ENCODE measurements around the gene ACSF3.
A peak's percentile ranks its signal among the peaks of the same experiment; 100 is the strongest.

The ACSF3 gene

GRCh38 chr16:89058812-89059211 lies 34.8 kb upstream of the ACSF3 start:
- Histone ChIP-seq H3K27ac (ENCODE audit: low read depth, low read length, poor library complexity, severe bottlenecking) (no peak overlapping the region), H2AFZ (ENCODE audit: low read length) (no peak overlapping the region), H3K27me3 (ENCODE audit: insufficient read depth, low read length) (no peaks in the 10 kb centered on the region), H3K9ac (ENCODE audit: low read length) (no peak overlapping the region), H4K20me1 (ENCODE audit: insufficient read depth, low read length) (no peaks in the 10 kb centered on the region), H3K4me1 (ENCODE audit: insufficient read depth, low read length, severe bottlenecking) (peaks cover 41% of the 10 kb centered on the region), H3K9me2 (ENCODE audit: low read depth, low read length) (no peaks in the 10 kb centered on the region), H3K36me3 (ENCODE audit: insufficient read depth, low read length) (no peaks in the 10 kb centered on the region), H3K4me3 (ENCODE audit: low read depth, low read length, poor library complexity, severe bottlenecking) (no peak overlapping the region), H3K79me2 (ENCODE audit: insufficient read depth, low read length) (no peaks in the 10 kb centered on the region), H3K9me3 (ENCODE audit: low read length) (no peaks in the 10 kb centered on the region), H3K4me2 (ENCODE audit: low read length) (no peak overlapping the region), H3F3A (ENCODE audit: insufficient read depth, low read length) (no peaks in the 10 kb centered on the region)
- TF ChIP-seq EZH2 (IDR thresholded peaks at IDR 0.05; ENCODE audit: borderline replicate concordance, low read length) = no peak

DNA sequence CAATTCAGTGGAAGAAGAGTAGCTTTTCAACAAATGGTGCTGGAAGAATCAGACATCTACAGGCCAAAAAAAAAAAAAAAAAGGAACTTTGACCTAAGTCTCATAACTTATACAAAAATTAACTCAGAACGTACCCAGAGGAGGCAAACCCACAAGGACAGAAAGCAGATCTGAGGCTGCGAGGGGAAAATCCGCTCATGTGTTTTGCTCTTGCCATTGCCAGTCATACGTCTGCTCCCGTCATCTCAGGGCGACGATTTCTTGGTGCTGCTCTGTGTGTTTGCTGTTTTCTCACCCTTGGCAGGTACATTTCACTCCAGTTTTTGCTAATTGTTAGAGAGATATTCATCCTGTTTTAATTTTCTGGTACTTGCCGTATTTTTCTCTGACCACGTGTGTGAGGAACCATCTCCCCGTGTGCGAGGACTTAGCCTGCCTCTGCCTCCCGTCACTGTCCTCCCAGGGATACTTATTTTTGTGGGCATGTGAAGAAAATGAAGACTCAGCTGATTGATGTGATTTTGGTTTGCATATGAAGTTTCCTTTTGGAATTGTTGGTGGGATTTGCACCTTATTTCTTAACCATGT lies 33.4 kb upstream of the ACSF3 start:
- Histone ChIP-seq H3F3A (ENCODE audit: insufficient read depth, low read length) (no peaks in the 10 kb centered on the region), H3K27ac (ENCODE audit: low read depth, low read length, poor library complexity, severe bottlenecking) (peak overlapping the region; percentile 71), H3K9me3 (ENCODE audit: low read length) (no peaks in the 10 kb centered on the region), H3K36me3 (ENCODE audit: insufficient read depth, low read length) (no peaks in the 10 kb centered on the region), H3K4me2 (ENCODE audit: low read length) (peak overlapping the region; percentile 62), H3K9me2 (ENCODE audit: low read depth, low read length) (no peaks in the 10 kb centered on the region), H3K79me2 (ENCODE audit: insufficient read depth, low read length) (no peaks in the 10 kb centered on the region), H3K4me1 (ENCODE audit: insufficient read depth, low read length, severe bottlenecking) (peaks cover 56% of the 10 kb centered on the region), H2AFZ (ENCODE audit: low read length) (no peak overlapping the region), H3K4me3 (ENCODE audit: low read depth, low read length, poor library complexity, severe bottlenecking) (peak overlapping the region; percentile 41), H3K9ac (ENCODE audit: low read length) (peak overlapping the region; percentile 34), H4K20me1 (ENCODE audit: insufficient read depth, low read length) (no peaks in the 10 kb centered on the region), H3K27me3 (ENCODE audit: insufficient read depth, low read length) (no peaks in the 10 kb centered on the region)
- TF ChIP-seq, protein P1, sequence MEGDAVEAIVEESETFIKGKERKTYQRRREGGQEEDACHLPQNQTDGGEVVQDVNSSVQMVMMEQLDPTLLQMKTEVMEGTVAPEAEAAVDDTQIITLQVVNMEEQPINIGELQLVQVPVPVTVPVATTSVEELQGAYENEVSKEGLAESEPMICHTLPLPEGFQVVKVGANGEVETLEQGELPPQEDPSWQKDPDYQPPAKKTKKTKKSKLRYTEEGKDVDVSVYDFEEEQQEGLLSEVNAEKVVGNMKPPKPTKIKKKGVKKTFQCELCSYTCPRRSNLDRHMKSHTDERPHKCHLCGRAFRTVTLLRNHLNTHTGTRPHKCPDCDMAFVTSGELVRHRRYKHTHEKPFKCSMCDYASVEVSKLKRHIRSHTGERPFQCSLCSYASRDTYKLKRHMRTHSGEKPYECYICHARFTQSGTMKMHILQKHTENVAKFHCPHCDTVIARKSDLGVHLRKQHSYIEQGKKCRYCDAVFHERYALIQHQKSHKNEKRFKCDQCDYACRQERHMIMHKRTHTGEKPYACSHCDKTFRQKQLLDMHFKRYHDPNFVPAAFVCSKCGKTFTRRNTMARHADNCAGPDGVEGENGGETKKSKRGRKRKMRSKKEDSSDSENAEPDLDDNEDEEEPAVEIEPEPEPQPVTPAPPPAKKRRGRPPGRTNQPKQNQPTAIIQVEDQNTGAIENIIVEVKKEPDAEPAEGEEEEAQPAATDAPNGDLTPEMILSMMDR (IDR thresholded peaks at IDR 0.05; ENCODE audit: low read length) = no peak
- TF ChIP-seq EZH2 (IDR thresholded peaks at IDR 0.05; ENCODE audit: borderline replicate concordance, low read length) = no peak

DNA sequence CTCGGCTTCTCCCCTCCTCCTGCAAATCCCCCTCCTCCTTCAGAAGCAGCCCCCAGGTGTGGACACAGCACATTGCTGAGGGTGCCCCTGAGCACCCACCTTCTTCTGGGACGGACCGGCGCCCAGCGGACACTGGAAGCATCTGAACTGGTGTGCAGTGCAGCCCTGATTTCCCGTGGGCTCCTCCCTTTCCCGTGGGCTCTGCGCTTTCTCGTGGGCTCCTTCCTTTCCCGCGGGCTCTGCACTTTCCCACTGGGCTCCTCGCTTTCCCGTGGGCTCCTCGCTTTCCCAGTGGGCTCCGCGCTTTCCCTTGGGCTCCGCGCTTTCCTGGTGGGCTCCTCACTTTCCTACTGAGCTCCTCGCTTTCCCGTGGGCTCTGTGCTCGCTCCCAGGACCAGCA lies 32.6 kb upstream of the ACSF3 start:
- no peaks in the 10 kb centered on the region for H3K27me3 ChIP-seq (ENCODE audit: insufficient read depth, low read length)
- H3F3A ChIP-seq (ENCODE audit: insufficient read depth, low read length) = no peaks in the 10 kb centered on the region
- no peak for TF ChIP-seq EZH2 (IDR thresholded peaks at IDR 0.05; ENCODE audit: borderline replicate concordance, low read length)
- TF ChIP-seq, protein P1 (IDR thresholded peaks at IDR 0.05; ENCODE audit: low read length) = no peak
- H3K9me3 ChIP-seq (ENCODE audit: low read length) = no peaks in the 10 kb centered on the region
- no peak overlapping the region; the same call in 1 of the 2 replicates for H3K9ac ChIP-seq (ENCODE audit: low read length)
- no peak overlapping the region for H2AFZ ChIP-seq (ENCODE audit: low read length)
- H3K36me3 ChIP-seq (ENCODE audit: insufficient read depth, low read length) = no peaks in the 10 kb centered on the region
- H3K27ac ChIP-seq (ENCODE audit: low read depth, low read length, poor library complexity, severe bottlenecking) = peak overlapping the region; percentile 91
- H3K9me2 ChIP-seq (ENCODE audit: low read depth, low read length) = no peaks in the 10 kb centered on the region
- no peaks in the 10 kb centered on the region for H3K79me2 ChIP-seq (ENCODE audit: insufficient read depth, low read length)
- peak overlapping the region; percentile 62 for H3K4me2 ChIP-seq (ENCODE audit: low read length)
- H3K4me1 ChIP-seq (ENCODE audit: insufficient read depth, low read length, severe bottlenecking) = peaks cover 64% of the 10 kb centered on the region
- peak overlapping the region; percentile 52 for H3K4me3 ChIP-seq (ENCODE audit: low read depth, low read length, poor library complexity, severe bottlenecking)
- H4K20me1 ChIP-seq (ENCODE audit: insufficient read depth, low read length) = no peaks in the 10 kb centered on the region

Measured in OCI-LY1 (cell line).